Osteoblast (primary cell): Measurements from ENCODE around the gene RERG. TPM values are rescaled to one million over a fixed set of nuclear protein-coding genes. Genes with fewer than 3 reads are reported as not detected.
A peak's percentile ranks its signal among the peaks of the same experiment; 100 is the strongest.

Experiments
- DNase-seq: peaks from one replicate; pipeline ENCODE4 v3.0.0; 2011; ENCODE audit warnings: low spot score, mixed read lengths; ENCODE audit not compliant: insufficient read length; ENCODE audit errors: missing footprints
- H2AFZ ChIP-seq: 2 replicates; pipeline ENCODE4 v1.6.0; 2011; ENCODE audit warnings: mild to moderate bottlenecking, low read length
- H3K27ac ChIP-seq: 2 replicates; pipeline ENCODE4 v1.5.1; 2011; ENCODE audit warnings: mild to moderate bottlenecking, low read depth, low read length, moderate library complexity
- H3K27me3 ChIP-seq: 2 replicates; pipeline ENCODE4 v1.6.0; 2012; ENCODE audit warnings: mild to moderate bottlenecking, control low read depth, inconsistent platforms, low read length, moderate library complexity; ENCODE audit not compliant: insufficient read depth
- H3K36me3 ChIP-seq: 2 replicates; pipeline ENCODE4 v1.5.1; 2011; ENCODE audit warnings: mild to moderate bottlenecking, low read length, control low read depth, moderate library complexity; ENCODE audit not compliant: insufficient read depth
- H3K4me1 ChIP-seq: 2 replicates; pipeline ENCODE4 v1.5.1; 2011; ENCODE audit warnings: mild to moderate bottlenecking, low read length, control low read depth, moderate library complexity; ENCODE audit not compliant: insufficient read depth
- H3K4me2 ChIP-seq: 2 replicates; pipeline ENCODE4 v1.6.0; 2011; ENCODE audit warnings: mild to moderate bottlenecking, low read length; ENCODE audit not compliant: insufficient read depth
- H3K4me3 ChIP-seq: fragments of 200-600 bp; sonication (generic); 3 replicates; pipeline ENCODE4 v1.5.1; 2012; ENCODE audit warnings: mild to moderate bottlenecking, low read length, inconsistent platforms; ENCODE audit not compliant: insufficient read depth
- H3K79me2 ChIP-seq: 2 replicates; pipeline ENCODE4 v1.6.0; 2012; ENCODE audit warnings: mild to moderate bottlenecking, low read length, control low read depth, inconsistent platforms; ENCODE audit not compliant: insufficient read depth
- H3K9me3 ChIP-seq: 2 replicates; pipeline ENCODE4 v1.5.1; 2011; ENCODE audit warnings: low read depth, low read length, control low read depth
- H4K20me1 ChIP-seq: 2 replicates; pipeline ENCODE4 v1.6.0; 2012; ENCODE audit warnings: mild to moderate bottlenecking, low read length, control low read depth; ENCODE audit not compliant: insufficient read depth
- CTCF ChIP-seq: IDR thresholded peaks from 2 replicates; pipeline ENCODE4 v1.5.1; 2011; ENCODE audit warnings: mild to moderate bottlenecking, low read depth, low read length, moderate library complexity; ENCODE audit errors: extremely low read depth
- total RNA-seq: library from RNA; depleted of rRNA; stranded (reverse); fragments of >200 nt; gene quantifications from 2 replicates; pipeline ENCODE4 v1.2.3, GENCODE V29; 2012

RERG gene
- total RNA-seq, 1 donor = not detected

GRCh38 chr12:15225136-15225862 lies 4.1 kb upstream of the RERG start:
- Histone ChIP-seq H3K9me3 (no peaks in the 10 kb centered on the region), H3K36me3 (no peaks in the 10 kb centered on the region), H3K4me3 (no peak overlapping the region), H3K4me1 (no peaks in the 10 kb centered on the region), H4K20me1 (no peaks in the 10 kb centered on the region), H3K79me2 (no peaks in the 10 kb centered on the region), H3K27ac (no peak overlapping the region), H3K4me2 (no peak overlapping the region), H3K27me3 (peaks cover 23% of the 10 kb centered on the region), H2AFZ (no peak overlapping the region)
- TF ChIP-seq CTCF = no peak
- peak; percentile 45 for DNase-seq

DNA sequence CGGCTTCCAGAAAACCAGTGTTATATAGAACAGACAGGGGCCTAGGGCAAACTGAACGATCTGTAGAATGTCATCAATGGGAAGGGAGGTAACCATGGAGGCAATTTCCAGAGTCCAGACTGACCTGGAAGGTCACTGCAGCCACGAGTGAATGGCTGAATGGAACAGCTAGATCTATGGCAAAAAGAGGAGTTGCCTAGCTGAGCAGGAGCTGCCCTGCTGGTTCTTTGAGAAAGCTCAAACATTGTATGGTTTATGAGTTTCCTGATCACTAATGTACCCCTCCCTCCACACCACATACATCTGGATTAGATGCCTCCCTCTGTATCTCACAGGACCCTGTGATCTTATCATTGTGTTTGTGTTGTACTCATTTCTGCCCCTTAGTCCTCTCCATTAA lies 1.0 kb upstream of the RERG start:
- Histone ChIP-seq H3K36me3 (no peaks in the 10 kb centered on the region), H3K79me2 (no peaks in the 10 kb centered on the region), H3K4me3 (no peak overlapping the region), H3K27me3 (peaks cover 29% of the 10 kb centered on the region), H3K9me3 (no peaks in the 10 kb centered on the region), H3K4me1 (no peaks in the 10 kb centered on the region), H3K4me2 (no peak overlapping the region), H4K20me1 (no peaks in the 10 kb centered on the region), H3K27ac (no peak overlapping the region), H2AFZ (no peak overlapping the region)
- no peak for DNase-seq
- TF ChIP-seq CTCF = no peak

- H3K27me3 ChIP-seq = peaks cover 29% of the 10 kb centered on the region
- H3K36me3 ChIP-seq = no peaks in the 10 kb centered on the region
- H3K4me1 ChIP-seq = no peaks in the 10 kb centered on the region
- no peak overlapping the region for H3K4me3 ChIP-seq
- peak overlapping the region; percentile 85 for H3K4me2 ChIP-seq
- no peak overlapping the region for H3K27ac ChIP-seq
- no peak for DNase-seq
- TF ChIP-seq CTCF = no peak
- no peaks in the 10 kb centered on the region for H3K79me2 ChIP-seq
- no peak overlapping the region for H2AFZ ChIP-seq
- H4K20me1 ChIP-seq = no peaks in the 10 kb centered on the region
- H3K9me3 ChIP-seq = no peaks in the 10 kb centered on the region
These were observed 766 bp downstream of the RERG start for GRCh38 chr12:15220451-15220850.

DNA sequence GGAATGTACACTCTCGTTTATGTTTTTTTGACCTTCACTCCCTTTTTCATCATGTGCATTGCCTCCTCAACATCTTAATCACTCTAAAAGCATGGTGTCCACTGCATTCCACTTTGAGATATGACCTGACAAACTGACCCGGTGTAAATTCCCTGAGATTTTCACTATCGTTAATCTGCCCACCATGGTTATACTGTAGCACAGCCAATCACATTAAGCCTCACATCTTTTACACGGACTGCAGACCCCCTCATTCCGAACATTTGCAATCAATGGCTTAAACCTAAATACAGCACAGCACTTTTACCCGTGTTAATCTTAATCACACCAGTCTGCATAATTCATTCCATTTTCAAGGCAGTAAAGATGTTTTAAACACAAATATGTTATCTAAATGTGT lies 2.4 kb downstream of the RERG start:
- no peak for TF ChIP-seq CTCF
- no peaks in the 10 kb centered on the region for H4K20me1 ChIP-seq
- peaks cover 26% of the 10 kb centered on the region for H3K27me3 ChIP-seq
- H3K4me2 ChIP-seq = no peak overlapping the region
- no peak overlapping the region for H2AFZ ChIP-seq
- DNase-seq = no peak
- H3K27ac ChIP-seq = no peak overlapping the region
- no peaks in the 10 kb centered on the region for H3K9me3 ChIP-seq
- no peaks in the 10 kb centered on the region for H3K4me1 ChIP-seq
- no peaks in the 10 kb centered on the region for H3K36me3 ChIP-seq
- no peaks in the 10 kb centered on the region for H3K79me2 ChIP-seq
- no peak overlapping the region for H3K4me3 ChIP-seq
